GM21529 (cell line): ENCODE data around the gene SLC22A9.

Experiments
- ATAC-seq: cut with Tn5 transposase; IDR thresholded peaks from one replicate; pipeline ENCODE4 v1.9.1; 2021; ENCODE audit not compliant: unreplicated experiment

The SLC22A9 gene

DNA sequence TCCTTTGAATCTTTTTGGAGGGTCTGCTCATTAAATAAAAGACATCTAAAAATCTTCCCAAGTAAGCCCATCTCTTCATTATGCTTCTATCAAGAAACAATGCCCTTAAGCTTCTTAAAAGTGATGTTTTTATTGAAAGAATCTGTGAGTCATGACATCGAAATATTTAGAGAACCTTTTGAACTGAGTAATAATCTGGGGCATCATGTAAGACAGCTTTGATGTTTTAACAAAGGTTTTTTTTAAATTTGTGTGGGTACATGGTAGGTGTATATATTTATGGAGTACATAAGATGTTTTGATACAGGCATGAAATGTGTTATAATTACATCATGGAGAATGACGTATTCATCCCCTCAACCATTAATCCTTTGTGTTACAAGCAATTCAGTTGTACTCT is 74.6 kb downstream of the SLC22A9 start:
- ATAC-seq = no peak

- ATAC-seq = no peak
Measured at GRCh38 chr11:63445118-63445517, 75.5 kb downstream of the SLC22A9 start.

- no peak for ATAC-seq
Measured at GRCh38 chr11:63445720-63446119, 76.1 kb downstream of the SLC22A9 start.

DNA sequence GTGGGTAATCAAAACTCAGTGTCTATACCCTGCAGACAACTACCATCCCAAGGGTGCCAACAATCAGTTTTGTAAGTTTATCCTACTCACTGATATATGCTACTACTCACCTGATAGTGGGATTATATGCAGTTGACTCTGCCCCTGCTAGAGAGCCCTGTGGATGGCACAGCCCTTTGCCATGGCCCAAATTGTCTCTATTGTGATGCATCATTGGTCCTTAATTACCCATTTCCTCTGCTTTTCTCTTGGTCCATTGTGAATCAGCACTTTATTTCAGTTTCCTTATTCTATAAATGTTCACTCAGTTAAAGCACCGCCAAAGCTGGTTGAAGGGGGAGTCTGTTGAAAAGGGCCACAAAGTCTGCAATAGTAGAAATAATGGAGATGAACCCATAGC is 79.1 kb downstream of the SLC22A9 start:
- ATAC-seq = no peak

GRCh38 chr11:63459586-63459985 is 90.0 kb downstream of the SLC22A9 start:
- no peak for ATAC-seq
